GM18505 (cell line): ENCODE results near the gene SPNS3.

Experiments
- ATAC-seq: cut with Tn5 transposase; IDR thresholded peaks from one replicate; pipeline ENCODE4 v1.9.1; 2021; ENCODE audit not compliant: unreplicated experiment
- POLR2A ChIP-seq: IDR thresholded peaks from 4 replicates; pipeline ENCODE4 v1.6.1; 2011; ENCODE audit warnings: borderline replicate concordance; ENCODE audit not compliant: insufficient read depth, insufficient read length; ENCODE audit errors: extremely low read depth

SPNS3 gene

GRCh38 chr17:4514779-4515178 is 81.0 kb downstream of the SPNS3 start:
- ATAC-seq: no peak
- no peak for TF ChIP-seq POLR2A

DNA sequence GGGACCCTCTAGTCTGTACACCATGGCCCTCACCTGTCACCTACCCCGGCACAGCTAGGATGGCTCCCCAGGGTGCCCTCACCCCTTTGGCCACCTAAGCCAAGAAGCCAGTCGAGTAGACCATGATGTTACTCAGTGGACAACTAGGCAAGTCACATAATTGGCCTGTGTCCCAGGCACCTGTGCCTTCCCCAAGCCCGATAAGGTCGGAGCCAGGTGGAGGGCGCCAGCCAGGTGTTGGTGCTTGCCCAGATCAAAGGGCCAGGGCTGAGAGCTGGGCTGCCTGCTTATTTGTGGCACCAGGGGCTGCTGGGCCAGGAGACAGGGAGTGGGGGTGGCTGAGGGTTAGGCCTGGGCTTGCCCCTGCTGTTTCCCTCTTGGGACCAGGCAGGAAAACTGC is 81.8 kb downstream of the SPNS3 start:
- ATAC-seq: no peak
- TF ChIP-seq POLR2A: no peak

GRCh38 chr17:4516735-4517134 is 83.0 kb downstream of the SPNS3 start:
- no peak for ATAC-seq
- no peak for TF ChIP-seq POLR2A

DNA sequence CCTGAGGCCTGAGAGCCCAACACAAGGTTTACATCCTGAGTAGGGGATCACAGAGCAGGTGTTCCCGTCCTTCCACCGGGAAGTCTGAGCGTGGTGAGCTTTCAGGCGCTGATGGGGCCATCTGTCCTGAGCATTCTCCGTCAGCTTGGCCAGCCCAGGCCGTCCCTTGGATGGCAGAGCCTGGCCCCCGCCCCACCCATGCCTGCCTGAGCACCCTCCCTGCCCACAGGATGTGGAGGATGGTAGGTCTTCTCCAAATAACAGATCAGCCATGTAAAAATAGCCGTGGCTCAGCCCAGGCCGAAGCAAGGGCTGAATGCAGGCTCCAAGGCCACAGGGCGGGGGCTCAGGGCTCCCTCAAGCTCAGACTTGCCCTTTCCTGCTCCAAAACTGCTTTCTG is 85.2 kb downstream of the SPNS3 start:
- TF ChIP-seq POLR2A: no peak
- no peak for ATAC-seq

DNA sequence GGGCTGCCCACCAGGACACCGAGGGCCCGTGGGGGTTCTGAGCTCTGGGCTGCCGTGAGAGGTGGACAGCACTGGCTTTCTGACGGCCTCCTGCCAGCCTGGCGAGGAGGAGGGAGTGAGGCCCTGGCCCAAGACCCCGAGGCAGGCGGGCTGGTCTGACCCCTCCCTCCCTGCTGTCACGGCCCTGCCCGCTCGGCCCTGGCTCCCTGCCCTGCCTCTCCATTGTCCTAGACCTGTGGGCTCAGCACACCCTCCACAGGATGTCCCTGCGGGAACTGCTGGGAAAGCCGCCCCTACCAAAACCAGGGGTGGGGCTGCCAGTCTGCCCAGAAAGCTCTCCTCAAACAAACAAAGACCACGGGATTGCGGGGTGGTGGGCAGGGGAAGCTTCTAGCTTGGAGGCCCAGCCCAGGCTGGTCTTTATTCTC is 85.6 kb downstream of the SPNS3 start:
- no peak for TF ChIP-seq POLR2A
- no peak for ATAC-seq

- ATAC-seq: no peak
- no peak for TF ChIP-seq POLR2A
These were observed 86.5 kb downstream of the SPNS3 start for GRCh38 chr17:4520060-4520893.

GRCh38 chr17:4520894-4521600 is 87.3 kb downstream of the SPNS3 start:
- no peak for TF ChIP-seq POLR2A
- ATAC-seq: no peak

DNA sequence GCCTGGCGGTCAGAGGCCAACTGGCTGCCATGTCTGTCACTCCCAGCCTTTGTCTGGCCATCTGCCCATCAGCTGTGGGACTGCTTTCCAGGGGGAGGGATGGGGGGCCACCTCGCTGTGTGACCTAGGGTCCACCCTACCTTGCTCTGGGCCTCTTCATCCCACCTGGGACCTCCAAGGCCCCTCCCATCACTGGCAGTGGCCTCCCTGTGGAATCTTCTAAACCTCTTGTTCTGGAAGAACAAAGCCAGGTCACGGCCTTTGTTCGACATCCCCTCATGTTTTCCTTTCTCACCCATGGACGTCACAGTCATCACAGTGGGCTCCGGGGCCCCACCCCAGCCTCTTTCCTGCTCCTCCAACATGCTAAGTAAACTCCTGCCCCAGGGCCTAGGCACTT is 88.9 kb downstream of the SPNS3 start:
- TF ChIP-seq POLR2A: no peak
- ATAC-seq: no peak

- no peak for ATAC-seq
- TF ChIP-seq POLR2A: no peak
These were observed 90.2 kb downstream of the SPNS3 start for GRCh38 chr17:4523946-4524345.

- ATAC-seq: no peak
- TF ChIP-seq POLR2A: no peak
These were observed 92.1 kb downstream of the SPNS3 start for GRCh38 chr17:4525691-4526397.

GRCh38 chr17:4527134-4527533 is 93.4 kb downstream of the SPNS3 start:
- no peak for ATAC-seq
- no peak for TF ChIP-seq POLR2A

GRCh38 chr17:4527566-4528125 is 93.9 kb downstream of the SPNS3 start:
- no peak for ATAC-seq

GRCh38 chr17:4529533-4530152 is 95.9 kb downstream of the SPNS3 start:
- ATAC-seq: no peak
- no peak for TF ChIP-seq POLR2A

More at GRCh38 chr17:4527566-4528125, 93.9 kb downstream of the SPNS3 start:
- TF ChIP-seq POLR2A: no peak
